Measurements from ENCODE around the gene C14orf119.

GRCh38 chr14:23101986-23102625, 6.8 kb downstream of the C14orf119 start:
- TF ChIP-seq POLR2AphosphoS5 (IDR thresholded peaks at IDR 0.05; ENCODE audit: low read depth, low read length) (no peak), POLR2A (IDR thresholded peaks at IDR 0.05; ENCODE audit: low read depth, low read length) (no peak)
